ENCODE results near the gene KMT5C.

The KMT5C gene

DNA sequence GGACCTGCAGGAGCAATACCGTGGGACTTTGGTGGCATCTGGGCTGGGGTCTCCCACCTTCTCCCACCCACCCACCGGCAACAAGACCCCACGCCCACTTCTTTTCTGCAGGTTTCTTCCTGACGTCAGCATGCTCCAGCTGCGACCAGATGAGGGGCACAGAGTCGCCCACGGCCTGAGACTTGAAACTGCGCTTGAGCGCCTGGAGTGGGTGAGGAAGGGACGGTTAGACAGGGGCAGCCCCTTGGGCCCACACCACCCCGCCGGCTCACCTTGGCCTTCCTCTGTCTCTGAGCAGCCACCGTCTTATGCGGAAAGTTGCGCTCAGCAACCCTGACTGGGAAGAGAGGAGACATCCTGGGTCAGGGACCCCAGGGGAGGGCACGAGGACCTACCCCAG lies 21.2 kb downstream of the KMT5C start:
- no peak for DNase-seq (ENCODE audit: low read depth, low spot score)
- TF ChIP-seq, protein P1, sequence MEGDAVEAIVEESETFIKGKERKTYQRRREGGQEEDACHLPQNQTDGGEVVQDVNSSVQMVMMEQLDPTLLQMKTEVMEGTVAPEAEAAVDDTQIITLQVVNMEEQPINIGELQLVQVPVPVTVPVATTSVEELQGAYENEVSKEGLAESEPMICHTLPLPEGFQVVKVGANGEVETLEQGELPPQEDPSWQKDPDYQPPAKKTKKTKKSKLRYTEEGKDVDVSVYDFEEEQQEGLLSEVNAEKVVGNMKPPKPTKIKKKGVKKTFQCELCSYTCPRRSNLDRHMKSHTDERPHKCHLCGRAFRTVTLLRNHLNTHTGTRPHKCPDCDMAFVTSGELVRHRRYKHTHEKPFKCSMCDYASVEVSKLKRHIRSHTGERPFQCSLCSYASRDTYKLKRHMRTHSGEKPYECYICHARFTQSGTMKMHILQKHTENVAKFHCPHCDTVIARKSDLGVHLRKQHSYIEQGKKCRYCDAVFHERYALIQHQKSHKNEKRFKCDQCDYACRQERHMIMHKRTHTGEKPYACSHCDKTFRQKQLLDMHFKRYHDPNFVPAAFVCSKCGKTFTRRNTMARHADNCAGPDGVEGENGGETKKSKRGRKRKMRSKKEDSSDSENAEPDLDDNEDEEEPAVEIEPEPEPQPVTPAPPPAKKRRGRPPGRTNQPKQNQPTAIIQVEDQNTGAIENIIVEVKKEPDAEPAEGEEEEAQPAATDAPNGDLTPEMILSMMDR (IDR thresholded peaks at IDR 0.05; ENCODE audit: insufficient read depth, low read length, missing control alignments), result no peak
- ChIA-PET POLR2A (no interaction called here), CTCF (interaction anchor here (1.1 kb wide), 2 partner anchors 58 to 59 kb away, joined by 4 read pairs; no protein-coding TSS in a partner anchor)
- no peak overlapping the region for H3K4me3 ChIP-seq (ENCODE audit: low read depth, low read length)

DNA sequence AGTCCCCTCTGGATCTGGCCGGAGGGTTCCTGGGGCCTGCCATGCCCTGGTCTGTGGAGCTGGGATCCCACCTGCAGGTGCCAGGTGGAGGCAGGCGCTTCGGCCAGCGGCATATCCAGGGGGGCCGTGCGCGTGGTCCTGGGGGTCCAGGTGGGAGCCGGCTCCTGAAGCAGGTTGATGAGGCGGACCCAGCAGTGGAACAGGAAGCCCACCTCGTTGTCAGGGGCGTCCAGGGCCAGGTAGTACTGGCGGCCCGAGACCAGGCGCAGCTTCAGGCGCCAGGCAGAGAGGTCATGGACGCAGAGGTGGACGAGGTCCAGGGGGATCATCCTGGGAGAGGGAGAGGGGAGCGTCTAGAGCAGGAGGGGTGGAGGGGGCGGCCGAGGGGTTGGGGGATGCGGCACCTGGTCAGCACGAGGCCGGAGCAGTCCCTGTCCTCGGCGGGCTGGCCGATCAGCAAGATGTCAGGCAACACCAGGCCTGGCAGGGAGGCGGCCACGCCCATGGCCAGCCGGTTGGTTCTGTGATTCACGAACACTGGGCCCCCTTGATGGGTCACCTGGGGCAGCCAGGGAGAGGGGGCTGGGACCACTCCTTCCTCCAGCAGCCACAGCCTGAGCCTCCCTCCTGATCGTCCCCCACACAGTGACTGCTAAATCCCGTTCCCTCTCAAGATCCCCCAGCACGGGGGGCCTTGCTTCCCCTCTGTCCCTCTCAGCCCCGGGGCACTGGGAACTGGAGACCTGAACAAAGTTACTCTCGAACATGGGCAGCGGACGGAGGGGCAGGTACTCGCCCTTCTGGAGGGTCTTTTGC lies 22.7 kb downstream of the KMT5C start:
- TF ChIP-seq, protein P1 (IDR thresholded peaks at IDR 0.05; ENCODE audit: insufficient read depth, low read length, missing control alignments), result no peak
- CTCF ChIA-PET, result interaction anchor here (1.1 kb wide), 1 partner anchor 56 kb away, joined by 4 read pairs; no protein-coding TSS in a partner anchor
- DNase-seq (ENCODE audit: low read depth, low spot score), result no peak
- POLR2A ChIA-PET, result interaction anchor here (0.6 to 1.9 kb wide), 3 partner anchors 10 to 23 kb away, joined by 3 to 7 read pairs (median 5); no protein-coding TSS in a partner anchor
- H3K4me3 ChIP-seq (ENCODE audit: low read depth, low read length), result no peak overlapping the region

DNA sequence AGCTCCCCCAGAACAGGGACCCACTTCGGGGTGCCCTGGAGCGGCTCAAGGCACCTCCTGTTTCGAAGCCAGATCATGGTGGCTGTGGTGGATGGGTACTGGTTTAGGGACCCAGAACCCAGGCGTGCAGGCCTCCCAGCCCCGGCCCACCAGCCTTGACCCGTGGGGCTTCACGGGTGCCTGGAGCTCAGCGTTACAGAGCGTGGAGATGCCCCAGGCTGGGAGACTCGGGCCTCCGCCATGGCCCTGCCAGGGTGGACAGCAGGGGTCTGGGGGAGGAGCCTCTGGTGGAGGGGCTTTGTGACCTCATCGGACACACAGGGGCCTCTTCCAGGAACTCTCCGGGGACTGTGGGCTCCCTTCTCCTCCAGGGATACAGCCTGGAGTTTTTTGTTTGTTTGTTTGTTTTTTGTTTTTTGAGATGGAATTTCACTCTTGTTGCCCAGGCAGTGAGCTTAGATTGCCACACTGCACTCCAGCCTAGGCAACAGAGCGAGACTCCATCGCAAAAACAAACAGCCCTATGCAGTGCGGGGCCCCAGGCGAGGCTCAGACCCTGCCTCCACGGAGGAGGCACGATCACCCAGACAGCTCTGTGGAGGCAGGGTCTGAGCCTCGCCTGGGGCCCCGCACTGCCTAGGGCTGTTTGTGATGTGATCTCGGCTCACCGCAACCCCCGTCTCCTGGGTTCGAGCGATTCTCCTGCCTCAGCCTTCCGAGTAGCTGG lies 23.5 kb downstream of the KMT5C start, which contains the start of gene GARIN5B:
TSS of gene GARIN5B (minus strand) at position 271 of the 727 bp plus-strand sequence. CDS start at position 77, 194 bp downstream.
- ChIA-PET POLR2A (interaction anchor here (1.6 to 1.9 kb wide), 2 partner anchors 10 to 24 kb away, joined by 5 to 7 read pairs; no protein-coding TSS in a partner anchor), CTCF (no interaction called here)
- TF ChIP-seq, protein P1 (IDR thresholded peaks at IDR 0.05; ENCODE audit: insufficient read depth, low read length, missing control alignments), result no peak

DNA sequence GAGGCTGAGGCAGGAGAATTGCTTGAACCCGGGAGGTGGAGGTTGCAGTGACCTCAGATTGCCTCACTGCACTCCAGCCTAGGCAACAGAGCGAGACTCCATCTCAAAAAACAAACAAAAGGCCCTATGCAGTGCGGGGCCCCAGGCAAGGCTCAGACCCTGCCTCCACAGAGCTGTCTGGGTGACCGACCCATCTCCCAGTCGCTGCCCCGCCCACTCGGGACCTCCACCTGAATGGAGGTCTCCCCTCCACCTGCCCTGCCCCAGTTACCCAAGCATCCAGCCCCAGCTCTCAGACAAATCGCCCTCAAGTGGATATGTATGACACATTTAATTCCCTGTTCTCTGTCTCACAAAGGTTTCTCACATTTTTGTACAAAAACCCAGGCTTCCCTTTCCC lies 25.6 kb downstream of the KMT5C start:
- TF ChIP-seq, protein P1 (IDR thresholded peaks at IDR 0.05; ENCODE audit: insufficient read depth, low read length, missing control alignments), result no peak
- CTCF ChIA-PET, result interaction anchor here (1.2 to 2.3 kb wide), 2 partner anchors 11 to 63 kb away, joined by 3 to 7 read pairs; partner anchors contain the start of gene TMEM190
- H3K4me3 ChIP-seq (ENCODE audit: low read depth, low read length), result no peak overlapping the region
- POLR2A ChIA-PET, result no interaction called here
- no peak for DNase-seq (ENCODE audit: low read depth, low spot score)

More for the DNA sequence above, 23.5 kb downstream of the KMT5C start, which contains the start of gene GARIN5B:
- DNase-seq (ENCODE audit: low read depth, low spot score), result no peak
- H3K4me3 ChIP-seq (ENCODE audit: low read depth, low read length), result no peak within 1 kb of the TSS

DNA sequence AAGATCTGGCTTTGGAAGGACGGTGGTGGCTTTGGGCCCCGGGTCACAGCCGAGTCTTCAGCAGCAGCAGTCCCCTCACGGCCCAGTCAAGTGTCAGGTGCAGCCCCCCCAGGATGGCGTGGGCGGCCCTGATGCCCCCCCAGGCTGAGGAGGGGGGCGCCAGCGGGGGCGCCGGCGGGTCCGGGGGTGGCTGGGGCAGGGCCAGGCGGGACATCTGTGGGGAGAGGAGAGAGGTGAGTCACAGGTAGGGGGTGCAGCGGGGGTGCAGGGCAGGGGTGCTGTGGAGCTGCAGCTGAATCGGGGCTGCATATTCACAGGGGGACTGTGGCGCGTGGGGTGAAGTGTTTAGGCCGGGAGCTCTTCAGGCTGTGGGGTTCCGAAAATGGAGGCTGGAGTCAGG lies 26.3 kb downstream of the KMT5C start:
- ChIA-PET POLR2A (interaction anchor here (0.8 kb wide), 1 partner anchor 65 kb away, joined by 3 read pairs; no protein-coding TSS in a partner anchor), CTCF (interaction anchor here (0.9 to 2.3 kb wide), 2 partner anchors 64 to 138 kb away, joined by 3 to 7 read pairs; no protein-coding TSS in a partner anchor)
- H3K4me3 ChIP-seq (ENCODE audit: low read depth, low read length), result no peak overlapping the region
- DNase-seq (ENCODE audit: low read depth, low spot score), result no peak
- TF ChIP-seq, protein P1 (IDR thresholded peaks at IDR 0.05; ENCODE audit: insufficient read depth, low read length, missing control alignments), result no peak
